HG03064 (cell line): ENCODE results near the gene TPT1.
"Not testable (repeated sequence)": the region's sequence is repeated elsewhere in the genome, so short reads cannot be mapped to it uniquely, and the experiment has no call there.

Experiments
- ATAC-seq: cut with Tn5 transposase; IDR thresholded peaks from one replicate; pipeline ENCODE4 v1.9.1; 2021; ENCODE audit warnings: low read depth; ENCODE audit not compliant: unreplicated experiment

The TPT1 gene

GRCh38 chr13:45306966-45307365, 34.0 kb downstream of the TPT1 start:
- no peak for ATAC-seq

GRCh38 chr13:45305079-45305478, 35.9 kb downstream of the TPT1 start:
- no peak for ATAC-seq

- no peak for ATAC-seq
Observed at GRCh38 chr13:45303866-45304265, 37.1 kb downstream of the TPT1 start.

GRCh38 chr13:45303026-45303425, 38.0 kb downstream of the TPT1 start:
- no peak for ATAC-seq

- ATAC-seq: no peak
Observed at GRCh38 chr13:45302507-45302906, 38.5 kb downstream of the TPT1 start.

GRCh38 chr13:45301263-45301662, 39.7 kb downstream of the TPT1 start:
- no peak for ATAC-seq

- no peak for ATAC-seq
Observed at GRCh38 chr13:45300190-45300985, 40.6 kb downstream of the TPT1 start.

- no peak for ATAC-seq
Observed at GRCh38 chr13:45299194-45299593, 41.8 kb downstream of the TPT1 start.

- not testable (repeated sequence) for ATAC-seq
Observed at GRCh38 chr13:45298550-45298949, 42.4 kb downstream of the TPT1 start.

- ATAC-seq: no peak
Observed at GRCh38 chr13:45298206-45298505, 42.8 kb downstream of the TPT1 start.

GRCh38 chr13:45297456-45298205, 43.4 kb downstream of the TPT1 start:
- ATAC-seq: no peak

GRCh38 chr13:45296259-45296658, 44.7 kb downstream of the TPT1 start:
- ATAC-seq: no peak

GRCh38 chr13:45295536-45295935, 45.4 kb downstream of the TPT1 start:
- ATAC-seq: no peak

- no peak for ATAC-seq
Observed at GRCh38 chr13:45292176-45292575, 48.8 kb downstream of the TPT1 start.

- ATAC-seq: no peak
Observed at GRCh38 chr13:45289936-45290563, 50.9 kb downstream of the TPT1 start.
